Measurements from ENCODE around the gene KIF3B. TPM values are rescaled to one million over a fixed set of nuclear protein-coding genes. Genes with fewer than 3 reads are reported as not detected.

Gene KIF3B
- total and polyA plus RNA-seq, 2 of the 13 experiments (the other 11 are each of a cell fraction or from before 2014, with no cell fraction given) = 23.6 to 28.8 TPM

DNA sequence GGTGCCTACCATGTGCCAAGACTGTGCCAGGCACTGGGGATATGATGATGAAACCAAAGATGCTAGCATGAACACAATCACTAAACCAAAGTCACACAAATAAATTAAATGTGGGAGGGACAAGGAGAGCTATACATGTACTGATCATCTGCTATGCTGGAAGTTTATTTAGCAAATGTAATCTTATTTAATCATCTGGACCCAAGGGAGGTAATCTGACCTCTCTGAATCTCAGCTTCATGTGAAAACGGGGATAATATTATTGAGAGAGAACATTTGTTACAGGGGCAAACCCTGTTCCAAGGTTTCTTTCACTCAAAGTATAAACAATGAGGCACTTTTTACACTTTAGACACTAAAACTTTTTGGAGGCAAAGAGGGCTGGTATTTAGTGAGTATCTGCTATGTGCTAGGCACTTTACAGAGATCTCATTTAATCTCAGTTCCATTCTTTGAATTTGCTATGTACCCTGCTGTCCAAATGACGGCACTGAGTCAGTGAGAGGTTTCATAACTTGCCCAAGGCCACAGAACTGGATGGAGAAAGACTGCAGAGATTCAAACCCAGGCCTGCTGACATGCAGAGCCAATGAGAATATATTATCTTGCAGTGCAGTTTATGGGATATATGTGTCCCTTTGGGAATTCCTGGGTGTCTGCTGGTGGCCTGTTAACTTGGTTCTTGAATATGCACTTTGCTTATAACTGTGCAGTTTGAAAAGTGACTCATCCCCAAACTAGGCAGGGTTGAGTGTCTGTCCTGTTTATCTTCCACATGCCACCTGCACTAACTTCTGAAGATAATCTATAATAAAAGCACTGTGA lies 77.4 kb downstream of the KIF3B start (continued):
- TF ChIP-seq POLR2A (IDR thresholded peaks at IDR 0.05; ENCODE audit: insufficient read depth in 1 of 2, low read depth in 2 of 2, low read length in 2 of 2) (0 out of 4 replicates have a peak, but pooled peaks of 1 of the 2 experiments have one; percentile 30), ZNF781 (CRISPR knock-in tag; IDR thresholded peaks at IDR 0.05; ENCODE audit: borderline replicate concordance, not compliant biosample characterization) (no peak), ZNF281 (CRISPR knock-in tag; IDR thresholded peaks at IDR 0.05; ENCODE audit: borderline replicate concordance) (no peak), SP5 (CRISPR knock-in tag; IDR thresholded peaks at IDR 0.05; ENCODE audit: borderline replicate concordance, low read depth) (no peak), PHB2 (IDR thresholded peaks at IDR 0.05; ENCODE audit: partially characterized antibody) (no peak), MAFG (CRISPR knock-in tag; IDR thresholded peaks at IDR 0.05) (no peak), ARNT (IDR thresholded peaks at IDR 0.05) (no peak), FOSL2 (CRISPR knock-in tag; IDR thresholded peaks at IDR 0.05) (peak; percentile 96), ZNF598 (CRISPR knock-in tag; IDR thresholded peaks at IDR 0.05; ENCODE audit: borderline replicate concordance) (no peak), ZNF510 (CRISPR knock-in tag; IDR thresholded peaks at IDR 0.05; ENCODE audit: low read depth) (no peak), NPAS2 (CRISPR knock-in tag; IDR thresholded peaks at IDR 0.05; ENCODE audit: borderline replicate concordance) (no peak), MBNL3 (CRISPR knock-in tag; conservative IDR thresholded peaks at IDR 0.05) (no peak), IRF9 (CRISPR knock-in tag; IDR thresholded peaks at IDR 0.05; ENCODE audit: borderline replicate concordance) (no peak), ZNF7 (CRISPR knock-in tag; IDR thresholded peaks at IDR 0.05) (no peak), BCLAF1 (IDR thresholded peaks at IDR 0.05) (no peak), FOXJ3 (CRISPR knock-in tag; IDR thresholded peaks at IDR 0.05; ENCODE audit: borderline replicate concordance) (no peak)
- TF ChIP-seq, protein P1, sequence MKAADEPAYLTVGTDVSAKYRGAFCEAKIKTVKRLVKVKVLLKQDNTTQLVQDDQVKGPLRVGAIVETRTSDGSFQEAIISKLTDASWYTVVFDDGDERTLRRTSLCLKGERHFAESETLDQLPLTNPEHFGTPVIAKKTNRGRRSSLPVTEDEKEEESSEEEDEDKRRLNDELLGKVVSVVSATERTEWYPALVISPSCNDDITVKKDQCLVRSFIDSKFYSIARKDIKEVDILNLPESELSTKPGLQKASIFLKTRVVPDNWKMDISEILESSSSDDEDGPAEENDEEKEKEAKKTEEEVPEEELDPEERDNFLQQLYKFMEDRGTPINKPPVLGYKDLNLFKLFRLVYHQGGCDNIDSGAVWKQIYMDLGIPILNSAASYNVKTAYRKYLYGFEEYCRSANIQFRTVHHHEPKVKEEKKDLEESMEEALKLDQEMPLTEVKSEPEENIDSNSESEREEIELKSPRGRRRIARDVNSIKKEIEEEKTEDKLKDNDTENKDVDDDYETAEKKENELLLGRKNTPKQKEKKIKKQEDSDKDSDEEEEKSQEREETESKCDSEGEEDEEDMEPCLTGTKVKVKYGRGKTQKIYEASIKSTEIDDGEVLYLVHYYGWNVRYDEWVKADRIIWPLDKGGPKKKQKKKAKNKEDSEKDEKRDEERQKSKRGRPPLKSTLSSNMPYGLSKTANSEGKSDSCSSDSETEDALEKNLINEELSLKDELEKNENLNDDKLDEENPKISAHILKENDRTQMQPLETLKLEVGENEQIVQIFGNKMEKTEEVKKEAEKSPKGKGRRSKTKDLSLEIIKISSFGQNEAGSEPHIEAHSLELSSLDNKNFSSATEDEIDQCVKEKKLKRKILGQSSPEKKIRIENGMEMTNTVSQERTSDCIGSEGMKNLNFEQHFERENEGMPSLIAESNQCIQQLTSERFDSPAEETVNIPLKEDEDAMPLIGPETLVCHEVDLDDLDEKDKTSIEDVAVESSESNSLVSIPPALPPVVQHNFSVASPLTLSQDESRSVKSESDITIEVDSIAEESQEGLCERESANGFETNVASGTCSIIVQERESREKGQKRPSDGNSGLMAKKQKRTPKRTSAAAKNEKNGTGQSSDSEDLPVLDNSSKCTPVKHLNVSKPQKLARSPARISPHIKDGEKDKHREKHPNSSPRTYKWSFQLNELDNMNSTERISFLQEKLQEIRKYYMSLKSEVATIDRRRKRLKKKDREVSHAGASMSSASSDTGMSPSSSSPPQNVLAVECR (CRISPR knock-in tag; IDR thresholded peaks at IDR 0.05; ENCODE audit: borderline replicate concordance) = peak; percentile 49; the same call in 1 of the 2 replicates
